HepG2 (cell line): ENCODE data around the gene SLC6A7.

Experiments used
- AHR ChIP-seq: IDR thresholded peaks from 2 replicates; pipeline ENCODE4 v1.6.1; 2018; ENCODE audit warnings: missing genetic modification reagents, missing compliant biosample characterization
- CTCF ChIP-seq: sonication (generic); formaldehyde crosslinking; IDR thresholded peaks from 2 replicates; pipeline ENCODE4 v1.5.0; 2020; ENCODE audit warnings: mild to moderate bottlenecking, missing genetic modification reagents, moderate library complexity
- PBX2 ChIP-seq: IDR thresholded peaks from 2 replicates; pipeline ENCODE4 v1.6.1; 2016; ENCODE audit warnings: control low read depth
- POLR2A ChIP-seq, 2 experiments: IDR thresholded peaks; 2 replicates each; pipeline ENCODE4 v1.6.1; 2011; ENCODE audit warnings: low read depth in 2 of 2, low read length in 2 of 2, mild to moderate bottlenecking in 1 of 2, moderate library complexity in 1 of 2; ENCODE audit not compliant: insufficient read depth in 1 of 2
- SKI ChIP-seq: fragments of 450-650 bp; IDR thresholded peaks from one replicate; pipeline ENCODE4 v1.6.1; 2018; ENCODE audit warnings: mild to moderate bottlenecking; ENCODE audit not compliant: partially characterized antibody
- ZNF674 ChIP-seq: sonication (generic); formaldehyde crosslinking; IDR thresholded peaks from 2 replicates; pipeline ENCODE4 v1.5.0; 2020; ENCODE audit warnings: low read depth, mild to moderate bottlenecking, missing genetic modification reagents
- ZNF83 ChIP-seq: sonication (generic); formaldehyde crosslinking; IDR thresholded peaks from 2 replicates; pipeline ENCODE4 v1.4.0; 2020; ENCODE audit warnings: missing genetic modification reagents, mild to moderate bottlenecking, borderline replicate concordance

- no peak for TF ChIP-seq CTCF
- no peak for TF ChIP-seq ZNF674
- no peak for TF ChIP-seq SKI
- no peak for TF ChIP-seq ZNF83
- TF ChIP-seq PBX2 = no peak
- TF ChIP-seq AHR = no peak
- no peak for TF ChIP-seq POLR2A (IDR thresholded peaks at IDR 0.05; ENCODE audit: insufficient read depth in 1 of 2, low read depth in 2 of 2, low read length in 2 of 2)
Observed at GRCh38 chr5:150210644-150211043, 20.8 kb downstream of the SLC6A7 start.
